A673 (cell line): ENCODE measurements around the gene HNRNPCL1. TPM values are rescaled to one million over a fixed set of nuclear protein-coding genes. Genes with fewer than 3 reads are reported as not detected.

Source experiments
- BruUV-seq: library from RNA; stranded (reverse); fragments of 400-500 nt; replicated peaks from 2 replicates; lab custom pipeline; 2021; lab: Mats Ljungman, UMichigan
- CTCF ChIA-PET: fragments of 300-600 bp; sonication (Branson Sonifier 250); formaldehyde crosslinking; loops from one replicate; lab custom pipeline; 2022; ENCODE audit warnings: antibody characterized with exemption; lab: Charles Lee
- POLR2A ChIA-PET: fragments of 300-600 bp; sonication (Branson Sonifier 250); formaldehyde crosslinking; loops from one replicate; lab custom pipeline; 2022; ENCODE audit warnings: antibody characterized with exemption; ENCODE audit not compliant: low non-redundant PET; lab: Charles Lee
- DNase-seq: peaks from one replicate; pipeline ENCODE4 v3.0.0-alpha.2; 2015; ENCODE audit warnings: low spot score
- H3K27ac ChIP-seq: fragments of 200-600 bp; sonication (generic); 2 replicates; pipeline ENCODE4 v1.5.1; 2016; ENCODE audit warnings: mixed run types, low read depth, mild to moderate bottlenecking, mixed read lengths, antibody characterized with exemption, low read length; ENCODE audit not compliant: poor library complexity, severe bottlenecking
- H3K27me3 ChIP-seq: fragments of 200-600 bp; sonication (generic); replicated peaks from 2 replicates; pipeline ENCODE4 v1.6.1; 2017; ENCODE audit warnings: mixed run types, low read depth, mild to moderate bottlenecking, mixed read lengths, antibody characterized with exemption, low read length; ENCODE audit not compliant: insufficient read depth, poor library complexity
- H3K36me3 ChIP-seq: fragments of 200-600 bp; sonication (generic); 2 replicates; pipeline ENCODE4 v1.6.1; 2016; ENCODE audit warnings: mixed run types, mild to moderate bottlenecking, mixed read lengths, antibody characterized with exemption, low read length; ENCODE audit not compliant: insufficient read depth, poor library complexity, severe bottlenecking
- H3K4me1 ChIP-seq: fragments of 200-600 bp; sonication (generic); 2 replicates; pipeline ENCODE4 v1.6.1; 2017; ENCODE audit warnings: mixed run types, mild to moderate bottlenecking, mixed read lengths, antibody characterized with exemption, low read length; ENCODE audit not compliant: insufficient read depth, poor library complexity, severe bottlenecking
- H3K4me3 ChIP-seq: fragments of 200-600 bp; sonication (generic); 2 replicates; pipeline ENCODE4 v1.5.1; 2016; ENCODE audit warnings: low read depth, mixed run types, mild to moderate bottlenecking, mixed read lengths, low read length; ENCODE audit not compliant: poor library complexity, severe bottlenecking
- H3K9me3 ChIP-seq: fragments of 200-600 bp; sonication (generic); 2 replicates; pipeline ENCODE4 v1.6.1; 2016; ENCODE audit warnings: mixed run types, low read depth, mild to moderate bottlenecking, mixed read lengths, antibody characterized with exemption, low read length; ENCODE audit not compliant: poor library complexity, severe bottlenecking
- EZH2 ChIP-seq: fragments of 200-600 bp; sonication (generic); IDR thresholded peaks from 2 replicates; pipeline ENCODE4 v1.6.1; 2017; ENCODE audit warnings: borderline replicate concordance, low read depth, mild to moderate bottlenecking, mixed read lengths, antibody characterized with exemption, low read length; ENCODE audit not compliant: poor library complexity, severe bottlenecking
- intact Hi-C: fragments of 100-400 bp; cut with micrococcal nuclease; formaldehyde crosslinking; loops from one replicate; pipeline ENCODE4 v1.10.0; 2022; ENCODE audit not compliant: unreplicated experiment
- total RNA-seq: library from RNA; stranded (reverse); gene quantifications from 2 replicates; pipeline ENCODE4 v1.2.3, GENCODE V29; 2021
- TF ChIP-seq, protein P1 (sequence below): fragments of 300-800, 200-600 bp; sonication (generic); conservative IDR thresholded peaks from 2 replicates; pipeline ENCODE4 v1.5.1; 2017; ENCODE audit warnings: low read depth, mild to moderate bottlenecking, antibody characterized with exemption, low read length, moderate library complexity, mixed read lengths

HNRNPCL1 gene
- total RNA-seq, 1 experiment from 2014 or later, result not detected

DNA sequence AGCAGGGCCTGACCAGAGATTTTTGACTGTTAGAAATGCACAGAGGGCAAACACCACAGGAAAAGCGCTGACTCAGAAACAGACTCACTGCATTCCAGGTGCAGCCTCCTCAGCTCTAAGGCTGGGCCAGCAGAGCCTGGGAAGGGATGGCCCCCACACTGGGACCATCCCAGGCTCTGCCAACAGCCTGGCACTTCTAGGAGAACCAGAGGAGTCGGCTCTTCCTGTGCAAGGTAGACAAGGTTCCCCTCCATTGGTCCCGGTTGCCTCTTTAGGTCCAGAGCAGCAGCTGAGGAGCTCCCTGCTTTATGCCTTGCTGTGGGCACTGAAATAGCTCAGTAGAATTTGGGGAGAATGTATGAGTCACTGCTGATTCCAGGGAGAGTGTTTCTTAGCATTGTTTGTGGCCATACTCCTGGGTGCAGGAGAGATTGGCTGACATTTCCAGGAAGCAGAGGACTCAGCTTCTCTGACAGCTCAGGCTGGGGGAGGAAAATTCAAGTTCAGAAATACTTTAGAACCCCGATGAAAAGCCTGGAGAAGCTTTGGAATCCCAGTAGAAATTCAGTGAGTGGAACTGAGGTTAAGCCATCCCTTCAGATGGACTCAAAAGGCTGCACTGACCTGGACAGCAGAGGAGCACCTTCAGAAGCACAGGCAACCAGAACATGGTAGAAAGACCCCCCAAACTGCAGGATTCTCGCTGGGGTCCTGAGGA is 37.7 kb downstream of the HNRNPCL1 start:
- no peak overlapping the region for H3K27ac ChIP-seq
- BruUV-seq, result no TSS peak
- H3K9me3 ChIP-seq, result no peaks in the 10 kb centered on the region
- H3K36me3 ChIP-seq, result no peaks in the 10 kb centered on the region
- no peaks in the 10 kb centered on the region for H3K27me3 ChIP-seq
- ChIA-PET CTCF (no interaction called here), POLR2A (no interaction called here)
- intact Hi-C loops, result no loop called here
- TF ChIP-seq EZH2, result no peak
- TF ChIP-seq, protein P1, sequence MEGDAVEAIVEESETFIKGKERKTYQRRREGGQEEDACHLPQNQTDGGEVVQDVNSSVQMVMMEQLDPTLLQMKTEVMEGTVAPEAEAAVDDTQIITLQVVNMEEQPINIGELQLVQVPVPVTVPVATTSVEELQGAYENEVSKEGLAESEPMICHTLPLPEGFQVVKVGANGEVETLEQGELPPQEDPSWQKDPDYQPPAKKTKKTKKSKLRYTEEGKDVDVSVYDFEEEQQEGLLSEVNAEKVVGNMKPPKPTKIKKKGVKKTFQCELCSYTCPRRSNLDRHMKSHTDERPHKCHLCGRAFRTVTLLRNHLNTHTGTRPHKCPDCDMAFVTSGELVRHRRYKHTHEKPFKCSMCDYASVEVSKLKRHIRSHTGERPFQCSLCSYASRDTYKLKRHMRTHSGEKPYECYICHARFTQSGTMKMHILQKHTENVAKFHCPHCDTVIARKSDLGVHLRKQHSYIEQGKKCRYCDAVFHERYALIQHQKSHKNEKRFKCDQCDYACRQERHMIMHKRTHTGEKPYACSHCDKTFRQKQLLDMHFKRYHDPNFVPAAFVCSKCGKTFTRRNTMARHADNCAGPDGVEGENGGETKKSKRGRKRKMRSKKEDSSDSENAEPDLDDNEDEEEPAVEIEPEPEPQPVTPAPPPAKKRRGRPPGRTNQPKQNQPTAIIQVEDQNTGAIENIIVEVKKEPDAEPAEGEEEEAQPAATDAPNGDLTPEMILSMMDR, result no peak
- no peaks in the 10 kb centered on the region for H3K4me1 ChIP-seq
- no peak overlapping the region for H3K4me3 ChIP-seq
- DNase-seq, result no peak

DNA sequence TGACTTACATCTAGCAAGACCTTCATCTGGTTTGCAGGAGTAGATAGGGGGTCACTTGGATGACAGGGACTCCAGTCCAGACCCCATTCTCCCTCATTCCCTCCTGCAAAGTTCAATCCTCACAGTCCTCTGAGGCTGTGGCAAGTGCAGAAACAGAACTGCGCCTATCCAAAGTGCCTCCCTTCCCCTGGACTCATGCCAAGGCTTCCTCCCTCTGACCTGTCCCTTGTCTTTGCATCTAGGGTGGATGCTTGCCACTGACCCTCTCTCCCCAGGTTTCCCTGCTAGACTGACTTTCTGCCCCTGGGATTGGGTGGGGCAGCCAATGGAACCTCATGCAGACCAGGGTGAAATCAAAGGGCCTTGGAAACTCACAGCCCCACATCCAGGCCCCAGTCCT is 38.6 kb downstream of the HNRNPCL1 start:
- intact Hi-C loops, result no loop called here
- no peak for DNase-seq
- H3K9me3 ChIP-seq, result no peaks in the 10 kb centered on the region

DNA sequence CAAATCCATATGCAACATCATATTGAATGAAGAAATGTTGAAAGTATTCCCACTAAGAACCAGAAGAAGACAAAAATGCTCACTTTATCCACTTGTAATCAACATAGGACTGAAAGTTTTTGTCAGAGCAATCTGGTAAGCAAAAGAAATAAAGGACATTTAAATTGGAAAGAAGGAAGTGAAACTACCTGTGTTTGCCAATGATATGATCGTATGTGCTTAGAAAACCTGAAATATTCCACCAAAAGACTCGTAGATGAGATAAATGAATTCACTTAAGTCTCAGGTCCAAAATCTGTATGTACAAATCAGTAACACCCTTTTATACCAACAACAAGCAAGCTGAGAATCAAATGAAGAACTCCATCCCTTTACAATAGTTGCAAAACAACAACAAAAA is 48.8 kb downstream of the HNRNPCL1 start:
- no peak for TF ChIP-seq EZH2
- TF ChIP-seq, protein P1, result no peak
- ChIA-PET CTCF (no interaction called here), POLR2A (no interaction called here)
- Histone ChIP-seq H3K4me1 (no peaks in the 10 kb centered on the region), H3K27ac (no peak overlapping the region), H3K9me3 (no peaks in the 10 kb centered on the region), H3K4me3 (no peak overlapping the region), H3K36me3 (no peaks in the 10 kb centered on the region), H3K27me3 (no peaks in the 10 kb centered on the region)
- BruUV-seq, result no TSS peak
- intact Hi-C loops, result no loop called here
- DNase-seq, result no peak

More for the DNA sequence above, 38.6 kb downstream of the HNRNPCL1 start:
- CTCF ChIA-PET, result no interaction called here
- Histone ChIP-seq H3K4me3 (no peak overlapping the region), H3K36me3 (no peaks in the 10 kb centered on the region), H3K4me1 (no peaks in the 10 kb centered on the region), H3K27me3 (no peaks in the 10 kb centered on the region), H3K27ac (no peak overlapping the region)
- TF ChIP-seq, protein P1, result no peak
- TF ChIP-seq EZH2, result no peak
- POLR2A ChIA-PET, result no interaction called here
- BruUV-seq, result no TSS peak
